Gastroesophageal sphincter (tissue), 4 donors: ENCODE data around the gene WSCD2. TPM values are rescaled to one million over a fixed set of nuclear protein-coding genes. Genes with fewer than 3 reads are reported as not detected.

Source experiments
- ATAC-seq: fragments of 150-250 bp; one replicate; pipeline ENCODE4 v1.9.1; 2016; ENCODE audit warnings: mild to moderate bottlenecking, moderate library complexity
- H3K27ac ChIP-seq, 4 donors: fragments of 200-600 bp; sonication (generic) in 3 of 4; 1 replicate in 3 of 4; 2 replicates in 1 of 4; pipeline ENCODE4 v1.5.1; 2016 to 2019
- H3K27me3 ChIP-seq: fragments of 200-600 bp; sonication (generic); one replicate; pipeline ENCODE4 v1.5.1; 2019
- H3K36me3 ChIP-seq, 2 donors: fragments of 200-600 bp; sonication (generic); one replicate each; pipeline ENCODE4 v1.5.1; 2019; ENCODE audit warnings: control low read depth in 1 of 2
- H3K4me1 ChIP-seq, 3 donors: fragments of 200-600 bp; sonication (generic); 1 replicate in 2 of 3; 2 replicates in 1 of 3; pipeline ENCODE4 v1.5.1; 2016 to 2019; ENCODE audit warnings: control low read depth in 2 of 3
- H3K4me3 ChIP-seq, 2 donors: fragments of 200-600 bp; sonication (generic); one replicate each; pipeline ENCODE4 v1.5.1; 2019; ENCODE audit warnings: mild to moderate bottlenecking in 1 of 2, moderate library complexity in 1 of 2
- H3K9me3 ChIP-seq, 3 donors: fragments of 200-600 bp; sonication (generic); one replicate each; pipeline ENCODE4 v1.5.1; 2017 to 2019; ENCODE audit warnings: control low read depth in 2 of 3
- EP300 ChIP-seq: sonication (generic); formaldehyde crosslinking; IDR thresholded peaks from one replicate; pipeline ENCODE4 v1.6.1; 2017; ENCODE audit warnings: antibody characterized with exemption, mild to moderate bottlenecking
- POLR2A ChIP-seq, 2 donors: fragments of 450-650 bp; IDR thresholded peaks; one replicate each; pipeline ENCODE4 v1.6.1; 2017; ENCODE audit warnings: antibody characterized with exemption in 2 of 2, mild to moderate bottlenecking in 2 of 2, moderate library complexity in 1 of 2
- POLR2AphosphoS5 ChIP-seq: sonication (generic); formaldehyde crosslinking; IDR thresholded peaks from one replicate; pipeline ENCODE4 v1.6.1; 2017; ENCODE audit warnings: antibody characterized with exemption
- WGBS, 2 donors: methylation state at CpG; one replicate each; pipeline ENCODE4 v1.1.5; 2018; ENCODE audit warnings: low coverage in 1 of 2; 5-methylcytosine and 5-hydroxymethylcytosine counted together
- total RNA-seq, 4 donors: library from RNA; depleted of rRNA; stranded (reverse); fragments of >200 nt; gene quantifications; one replicate each; pipeline ENCODE4 v1.1.0, GENCODE V29; 2016
- TF ChIP-seq, protein P1 (sequence below), 4 experiments: fragments of 200-600 bp in 2 of 4; fragments of 450-650 bp in 2 of 4; sonication (generic) in 1 of 4; IDR thresholded peaks; one replicate each; pipeline ENCODE4 v1.5.1; 2017 to 2019; ENCODE audit warnings: antibody characterized with exemption in 4 of 4, mild to moderate bottlenecking in 2 of 4, moderate library complexity in 2 of 4

Gene WSCD2
- total RNA-seq, 4 donors from 2014 or later = 5.0 to 86.1 (median 31.6) TPM

- 32 to 74% methylated on average over 3 to 4 of the region's 10 CpGs for WGBS, 2 donors
- H3K4me1 ChIP-seq = no peaks in the 10 kb centered on the region
- peaks cover 0 to 2% (median 0%) of the 10 kb centered on the region in 3 donors for H3K9me3 ChIP-seq
- TF ChIP-seq EP300 (no peak), POLR2A (IDR thresholded peaks at IDR 0.05) (no peak), POLR2AphosphoS5 (no peak)
- TF ChIP-seq, protein P1, sequence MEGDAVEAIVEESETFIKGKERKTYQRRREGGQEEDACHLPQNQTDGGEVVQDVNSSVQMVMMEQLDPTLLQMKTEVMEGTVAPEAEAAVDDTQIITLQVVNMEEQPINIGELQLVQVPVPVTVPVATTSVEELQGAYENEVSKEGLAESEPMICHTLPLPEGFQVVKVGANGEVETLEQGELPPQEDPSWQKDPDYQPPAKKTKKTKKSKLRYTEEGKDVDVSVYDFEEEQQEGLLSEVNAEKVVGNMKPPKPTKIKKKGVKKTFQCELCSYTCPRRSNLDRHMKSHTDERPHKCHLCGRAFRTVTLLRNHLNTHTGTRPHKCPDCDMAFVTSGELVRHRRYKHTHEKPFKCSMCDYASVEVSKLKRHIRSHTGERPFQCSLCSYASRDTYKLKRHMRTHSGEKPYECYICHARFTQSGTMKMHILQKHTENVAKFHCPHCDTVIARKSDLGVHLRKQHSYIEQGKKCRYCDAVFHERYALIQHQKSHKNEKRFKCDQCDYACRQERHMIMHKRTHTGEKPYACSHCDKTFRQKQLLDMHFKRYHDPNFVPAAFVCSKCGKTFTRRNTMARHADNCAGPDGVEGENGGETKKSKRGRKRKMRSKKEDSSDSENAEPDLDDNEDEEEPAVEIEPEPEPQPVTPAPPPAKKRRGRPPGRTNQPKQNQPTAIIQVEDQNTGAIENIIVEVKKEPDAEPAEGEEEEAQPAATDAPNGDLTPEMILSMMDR (IDR thresholded peaks at IDR 0.05) = no peak
- no peak overlapping the region for H3K4me3 ChIP-seq
- no peaks in the 10 kb centered on the region for H3K27me3 ChIP-seq
- no peak for ATAC-seq
- peaks cover 0 to 91% of the 10 kb centered on the region in 2 donors for H3K36me3 ChIP-seq
- H3K27ac ChIP-seq = no peak overlapping the region
These were observed 113.1 kb downstream of the WSCD2 start for GRCh38 chr12:108241986-108242703.

DNA sequence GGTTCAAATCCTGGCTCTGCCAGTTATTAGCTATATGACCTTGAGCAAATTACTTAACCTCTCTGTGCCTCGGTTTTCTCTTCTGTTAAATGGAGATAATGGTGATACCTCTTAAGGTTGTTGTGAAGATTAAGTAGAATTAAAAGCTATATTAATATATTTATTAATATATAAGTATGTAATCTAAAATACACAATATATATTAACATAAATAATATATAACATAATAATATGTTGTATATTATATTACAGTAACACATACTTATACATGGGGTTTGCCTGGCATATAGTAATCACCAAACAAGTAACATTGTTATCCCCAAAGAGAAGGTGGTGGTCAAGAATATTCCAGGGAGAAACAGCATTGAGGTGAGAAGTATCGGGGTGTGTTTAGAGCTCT, 118.0 kb downstream of the WSCD2 start:
- Histone ChIP-seq H3K4me3 (no peak overlapping the region), H3K27me3 (no peaks in the 10 kb centered on the region), H3K9me3 (no peaks in the 10 kb centered on the region), H3K4me1 (no peaks in the 10 kb centered on the region), H3K36me3 (peaks cover 0 to 68% of the 10 kb centered on the region in 2 donors), H3K27ac (no peak overlapping the region)
- 80 to 86% methylated on average over 2 of the region's 2 CpGs for WGBS, 2 donors
- TF ChIP-seq, protein P1 (IDR thresholded peaks at IDR 0.05) = no peak
- TF ChIP-seq EP300 = no peak
- TF ChIP-seq POLR2AphosphoS5 = no peak
- TF ChIP-seq POLR2A (IDR thresholded peaks at IDR 0.05) = no peak
- no peak for ATAC-seq

GRCh38 chr12:108248011-108248410, 118.9 kb downstream of the WSCD2 start:
- Histone ChIP-seq H3K27me3 (no peaks in the 10 kb centered on the region), H3K4me3 (no peak overlapping the region), H3K36me3 (peaks cover 0 to 59% of the 10 kb centered on the region in 2 donors), H3K9me3 (no peaks in the 10 kb centered on the region), H3K4me1 (no peaks in the 10 kb centered on the region), H3K27ac (no peak overlapping the region)
- WGBS, 2 donors = 100% methylated on average over 1 of the region's 13 CpGs; no CpG with 5 or more reads in 1 of the 2 donors
- ATAC-seq = no peak
- TF ChIP-seq EP300 (no peak), POLR2AphosphoS5 (no peak), POLR2A (IDR thresholded peaks at IDR 0.05) (no peak)
- TF ChIP-seq, protein P1 (IDR thresholded peaks at IDR 0.05) = no peak

DNA sequence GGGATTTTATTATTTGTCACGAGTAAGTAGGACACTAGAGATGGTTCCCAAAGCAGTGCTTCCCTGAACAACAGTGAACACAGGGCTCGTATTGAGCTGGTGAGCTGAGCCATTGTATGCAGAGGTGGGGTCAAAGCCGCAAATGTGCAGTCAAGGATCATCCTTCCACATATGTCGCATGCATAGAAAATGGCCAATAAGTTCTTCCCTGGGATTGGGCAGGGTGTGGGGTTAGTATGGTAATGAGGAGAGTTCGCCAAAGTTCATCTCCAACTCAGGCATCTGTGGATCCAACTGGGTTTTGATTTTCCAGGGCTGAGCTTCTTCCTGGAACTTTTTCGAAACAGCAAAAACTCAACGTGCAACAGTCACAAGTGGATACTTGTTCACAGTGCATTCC, 123.4 kb downstream of the WSCD2 start:
- TF ChIP-seq EP300 (no peak), POLR2AphosphoS5 (no peak), POLR2A (IDR thresholded peaks at IDR 0.05) (no peak)
- TF ChIP-seq, protein P1 (IDR thresholded peaks at IDR 0.05) = no peak
- no peak for ATAC-seq

GRCh38 chr12:108253540-108253939, 124.5 kb downstream of the WSCD2 start:
- Histone ChIP-seq H3K4me3 (no peak overlapping the region), H3K36me3 (peaks cover 0 to 10% of the 10 kb centered on the region in 2 donors), H3K9me3 (no peaks in the 10 kb centered on the region), H3K4me1 (peaks cover 0 to 7% (median 0%) of the 10 kb centered on the region in 3 donors), H3K27me3 (peaks cover 27% of the 10 kb centered on the region), H3K27ac (no peak overlapping the region)
- TF ChIP-seq POLR2A (IDR thresholded peaks at IDR 0.05) = no peak
- TF ChIP-seq, protein P1 (IDR thresholded peaks at IDR 0.05) = no peak
- no peak for TF ChIP-seq POLR2AphosphoS5
- no peak for TF ChIP-seq EP300
- 0 to 6% methylated on average over 2 of the region's 4 CpGs for WGBS, 2 donors
- ATAC-seq = no peak

More for the DNA sequence above, 123.4 kb downstream of the WSCD2 start:
- Histone ChIP-seq H3K27me3 (peaks cover 18% of the 10 kb centered on the region), H3K27ac (no peak overlapping the region), H3K9me3 (no peaks in the 10 kb centered on the region), H3K4me3 (no peak overlapping the region), H3K4me1 (peaks cover 0 to 7% (median 0%) of the 10 kb centered on the region in 3 donors), H3K36me3 (peaks cover 0 to 21% of the 10 kb centered on the region in 2 donors)
- WGBS, 2 donors = 67 to 86% methylated on average over 1 to 6 of the region's 7 CpGs
